ENCODE results near the gene YWHAQ.

YWHAQ gene

GRCh38 chr2:9655441-9656269 lies 24.9 kb upstream of the YWHAQ start:
- ATAC-seq, result peak; percentile 78 to 87

GRCh38 chr2:9654452-9655100 lies 23.8 kb upstream of the YWHAQ start:
- no peak for ATAC-seq

GRCh38 chr2:9653485-9654271 lies 22.9 kb upstream of the YWHAQ start:
- no peak for ATAC-seq

- ATAC-seq, result no peak
Measured at GRCh38 chr2:9652898-9653479, 22.2 kb upstream of the YWHAQ start.

- ATAC-seq, result no peak
Measured at GRCh38 chr2:9652267-9652666, 21.5 kb upstream of the YWHAQ start.

GRCh38 chr2:9650119-9650821 lies 19.5 kb upstream of the YWHAQ start:
- peak; percentile 32 to 37 for ATAC-seq

- no peak for ATAC-seq
Measured at GRCh38 chr2:9649261-9649660, 18.5 kb upstream of the YWHAQ start.

- ATAC-seq, result no peak
Measured at GRCh38 chr2:9648821-9649220, 18.0 kb upstream of the YWHAQ start.

- no peak for ATAC-seq
Measured at GRCh38 chr2:9647884-9648283, 17.1 kb upstream of the YWHAQ start.

GRCh38 chr2:9646196-9647030 lies 15.6 kb upstream of the YWHAQ start:
- ATAC-seq, result no peak

- no peak for ATAC-seq
Measured at GRCh38 chr2:9644603-9645002, 13.8 kb upstream of the YWHAQ start.

GRCh38 chr2:9644021-9644420 lies 13.2 kb upstream of the YWHAQ start:
- ATAC-seq, result no peak

GRCh38 chr2:9641641-9642040 lies 10.8 kb upstream of the YWHAQ start:
- ATAC-seq, result peak; percentile 50 to 65

GRCh38 chr2:9640403-9641104 lies 9.8 kb upstream of the YWHAQ start:
- no peak for ATAC-seq

GRCh38 chr2:9639740-9640343 lies 9.0 kb upstream of the YWHAQ start:
- ATAC-seq, result no peak

- ATAC-seq, result no peak
Measured at GRCh38 chr2:9639000-9639602, 8.3 kb upstream of the YWHAQ start.

GRCh38 chr2:9638532-9638931 lies 7.7 kb upstream of the YWHAQ start:
- ATAC-seq, result no peak

- peak in 1 of 2 donors; percentile 35 for ATAC-seq
Measured at GRCh38 chr2:9637330-9637729, 6.5 kb upstream of the YWHAQ start.

- ATAC-seq, result no peak
Measured at GRCh38 chr2:9634133-9634532, 3.3 kb upstream of the YWHAQ start.
